Erythroblast (primary cell): ENCODE results near the gene GRIK4.

ENCODE experiments used
- GATA1 ChIP-seq: IDR thresholded peaks from 2 replicates; pipeline ENCODE4 v1.6.1; 2011; ENCODE audit warnings: low read depth, mild to moderate bottlenecking, control low read depth, low read length, moderate library complexity
- POLR2A ChIP-seq: IDR thresholded peaks from 2 replicates; pipeline ENCODE4 v1.6.1; 2011; ENCODE audit warnings: mild to moderate bottlenecking, low read length

DNA sequence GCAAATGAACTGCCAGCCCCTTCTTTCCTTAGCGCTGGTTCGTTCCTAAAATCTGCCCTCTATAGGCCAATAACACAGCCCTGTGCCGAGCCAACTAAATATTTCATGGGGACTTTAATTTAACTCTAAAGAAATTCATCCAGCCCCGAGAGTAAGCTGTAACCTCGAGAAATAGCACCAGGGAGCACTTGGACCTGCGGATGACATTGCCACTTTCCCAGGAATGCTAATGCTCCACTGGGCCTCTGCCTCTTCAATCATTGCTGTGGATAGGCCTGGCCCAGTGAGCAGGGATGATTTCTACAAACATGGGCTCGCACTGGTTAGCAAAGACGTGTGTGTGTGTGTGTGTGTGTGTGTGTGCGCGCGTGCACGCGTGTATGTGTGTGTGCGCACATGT lies 417.1 kb downstream of the GRIK4 start:
- TF ChIP-seq POLR2A = no peak
- no peak for TF ChIP-seq GATA1
